ENCODE measurements around the gene BST2. TPM values are rescaled to one million over a fixed set of nuclear protein-coding genes. Genes with fewer than 3 reads are reported as not detected.
A peak's percentile ranks its signal among the peaks of the same experiment; 100 is the strongest.

Gene BST2
- total and polyA plus RNA-seq, 2 of the 8 experiments (the other 6 are each of a cell fraction or from before 2014, with no cell fraction given) = 18.1 to 72.8 TPM

DNA sequence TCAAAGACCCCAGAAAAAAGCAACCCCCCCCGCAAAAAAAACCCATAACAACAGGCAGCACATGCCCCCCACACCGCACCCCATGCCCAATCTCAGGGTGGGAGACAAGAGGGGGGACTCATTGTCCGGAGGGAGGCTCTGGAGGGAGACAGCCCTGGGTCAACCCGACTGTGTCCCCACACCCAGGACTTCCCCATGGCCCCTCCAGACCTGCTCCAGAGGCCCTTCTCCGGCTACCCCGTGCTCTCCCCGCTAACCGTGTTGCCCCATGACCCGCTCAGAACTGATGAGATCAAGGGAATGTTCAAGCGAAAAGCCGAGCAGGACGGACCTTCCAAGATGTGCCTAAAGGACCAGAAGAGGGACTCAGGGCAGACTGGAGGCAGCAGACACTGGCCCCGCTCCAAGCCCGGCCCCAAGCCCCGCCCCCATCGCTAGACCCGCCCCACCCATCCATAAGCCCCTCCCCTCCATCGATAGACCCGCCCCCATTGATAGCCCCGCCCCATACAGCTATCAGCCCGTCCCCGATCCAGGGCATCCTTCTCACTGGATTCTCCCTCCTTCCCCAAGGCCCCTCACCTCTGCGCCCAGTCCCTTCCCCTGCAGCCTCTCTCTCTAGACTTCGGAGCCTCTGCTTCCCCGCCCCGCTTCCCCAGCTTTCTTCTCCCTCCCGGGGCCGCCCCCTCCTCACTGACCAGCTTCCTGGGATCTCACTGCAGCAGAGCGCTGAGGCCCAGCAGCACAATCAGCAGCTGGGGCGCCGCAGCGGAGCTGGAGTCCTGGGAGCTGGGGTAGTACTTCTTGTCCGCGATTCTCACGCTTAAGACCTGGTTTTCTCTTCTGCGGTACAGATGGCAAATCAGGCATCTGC lies 2.2 kb downstream of the BST2 start:
- Histone ChIP-seq H2BK5ac (ENCODE audit: low read depth, low read length) (peak overlapping the region; percentile 60), H3K79me2 (ENCODE audit: control insufficient read depth in 1 of 2, insufficient read depth in 2 of 2, low read length in 2 of 2) (peaks cover 0 to 4% of the 10 kb centered on the region in 2 experiments; a peak in 1 of 4 replicates), H2AFZ (ENCODE audit: low read length) (no peak overlapping the region), H3K79me1 (ENCODE audit: low read depth, low read length) (no peaks in the 10 kb centered on the region; the same call in 1 of the 2 replicates), H3K56ac (replicated peaks; ENCODE audit: insufficient read length, low read depth, low read length) (no peak overlapping the region), H3K4ac (replicated peaks; ENCODE audit: insufficient read length, low read depth, low read length) (no peak overlapping the region), H2BK15ac (ENCODE audit: low read length) (no peak overlapping the region), H3K9me3 (ENCODE audit: insufficient read depth in 2 of 2, low read depth in 1 of 2, low read length in 1 of 2) (no peaks in the 10 kb centered on the region), H2BK120ac (replicated peaks; ENCODE audit: low read depth, low read length) (no peak overlapping the region), H3K4me3 (ENCODE audit: extremely low read depth in 1 of 4, insufficient read depth in 2 of 4, low read depth in 3 of 4, low read length in 4 of 4) (peak overlapping the region; percentile 44 to 75 (median 57)), H3K27me3 (replicated peaks in 1 of 4; ENCODE audit: control insufficient read depth in 3 of 4, extremely low read depth in 1 of 4, insufficient read depth in 3 of 4, low read length in 3 of 4) (no peaks in the 10 kb centered on the region; a peak in 1 of 7 replicates), H3K36me3 (ENCODE audit: control insufficient read depth in 2 of 4, insufficient read depth in 4 of 4, low read length in 3 of 4) (peaks cover 0 to 20% (median 1%) of the 10 kb centered on the region in 4 experiments; a peak in 3 of 8 replicates), H4K8ac (ENCODE audit: extremely low read depth, insufficient read depth, low read length) (no peak overlapping the region; the same call in 1 of the 2 replicates), H3K14ac (ENCODE audit: insufficient read length) (no peak overlapping the region), H4K5ac (ENCODE audit: insufficient read length, low read depth, low read length) (peak overlapping the region; percentile 18), H2AK5ac (ENCODE audit: low read depth, low read length) (no peak overlapping the region), H3K18ac (ENCODE audit: extremely low read depth, low read length) (no peak overlapping the region; the same call in 1 of the 2 replicates), H2BK20ac (ENCODE audit: low read length) (no peak overlapping the region), H3K23ac (ENCODE audit: insufficient read length) (no peak overlapping the region), H3K27ac (ENCODE audit: low read depth, low read length) (no peak overlapping the region), H3K23me2 (ENCODE audit: low read depth, low read length) (peaks cover 10% of the 10 kb centered on the region; the same call in 1 of the 2 replicates), H4K91ac (replicated peaks; ENCODE audit: insufficient read length, low read length) (peak overlapping the region; percentile 74), H3K4me1 (replicated peaks in 1 of 4; ENCODE audit: control insufficient read depth in 3 of 4, insufficient read depth in 4 of 4, low read length in 3 of 4) (peaks cover 4 to 23% (median 13%) of the 10 kb centered on the region in 4 experiments), H2BK12ac (ENCODE audit: low read depth, low read length) (peak overlapping the region; percentile 84; the same call in 1 of the 2 replicates), H3K4me2 (ENCODE audit: insufficient read depth in 1 of 2, low read depth in 2 of 2, low read length in 2 of 2) (peak overlapping the region; percentile 77 to 79), H3K9ac (replicated peaks in 1 of 4; ENCODE audit: extremely low read depth in 1 of 4, low read depth in 3 of 4, low read length in 3 of 4) (peak overlapping the region in 3 of 4 experiments; percentile 38 to 60 (median 51); a peak in 3 of 7 replicates), H4K20me1 (replicated peaks in 1 of 2; ENCODE audit: control insufficient read depth in 1 of 2, insufficient read depth in 2 of 2, low read length in 2 of 2) (no peaks in the 10 kb centered on the region)
- POLR2A ChIA-PET (ENCODE audit: partially characterized antibody) = interaction anchor here (0.6 to 4.9 kb wide), 10 partner anchors 10 to 120 kb away, joined by 3 to 44 read pairs (median 3); partner anchors contain the start of gene MVB12A
- TF ChIP-seq POLR2A (IDR thresholded peaks at IDR 0.05; ENCODE audit: control extremely low read depth in 1 of 2, low read depth in 2 of 2, low read length in 2 of 2) (peak; percentile 17 to 27; a peak in 2 of 3 replicates), JUND (IDR thresholded peaks at IDR 0.05; ENCODE audit: low read length) (no peak), RBBP5 (IDR thresholded peaks at IDR 0.05; ENCODE audit: borderline replicate concordance, low read depth, low read length) (0 out of 2 replicates have a peak, but pooled peaks have one; percentile 25), TAF1 (IDR thresholded peaks at IDR 0.05; ENCODE audit: low read depth, low read length) (peak; percentile 69), RAD21 (IDR thresholded peaks at IDR 0.05 in 1 of 2, conservative IDR thresholded peaks at IDR 0.05 in 1 of 2; ENCODE audit: low read depth in 2 of 2, low read length in 2 of 2) (no peak; a peak in 1 of 4 replicates), RFX5 (IDR thresholded peaks at IDR 0.05; ENCODE audit: borderline replicate concordance, low read depth, low read length) (no peak), KDM1A (IDR thresholded peaks at IDR 0.05; ENCODE audit: borderline replicate concordance, low read length) (no peak), YY1 (IDR thresholded peaks at IDR 0.05; ENCODE audit: low read depth, low read length) (no peak), HDAC6 (IDR thresholded peaks at IDR 0.05; ENCODE audit: low read depth, low read length) (no peak)
- CTCF ChIA-PET (ENCODE audit: partially characterized antibody) = interaction anchor here (0.6 to 1.8 kb wide), 7 partner anchors 9 to 233 kb away, joined by 3 to 6 read pairs (median 3); no protein-coding TSS in a partner anchor
- WGBS, 2 experiments (ENCODE audit: extremely low coverage in 1 of 2, insufficient coverage in 1 of 2, insufficient read length in 1 of 2, insufficient replicate concordance in 2 of 2, low coverage in 1 of 2, low lambda C conversion rate in 2 of 2, missing lambda C conversion rate in 1 of 2) = 34% methylated on average over 9 of the region's 36 CpGs; no CpG with 5 or more reads in 1 of the 2 experiments
- DNase-seq (ENCODE audit: low read depth in 1 of 2, low spot score in 2 of 2) (peak in 1 of 2 experiments; percentile 88), FAIRE-seq (no peak)

All from H1 (cell line).